GDM1 (cell line): ENCODE data around the gene KATNB1.
"Not testable (repeated sequence)": the region's sequence is repeated elsewhere in the genome, so short reads cannot be mapped to it uniquely, and the experiment has no call there.

Source experiments
- DNase-seq: peaks from one replicate; lab custom pipeline; 2025; lab: John Stamatoyannopoulos, UW

The KATNB1 gene

GRCh38 chr16:57743886-57744641 is 8.5 kb downstream of the KATNB1 start:
- no peak for DNase-seq

DNA sequence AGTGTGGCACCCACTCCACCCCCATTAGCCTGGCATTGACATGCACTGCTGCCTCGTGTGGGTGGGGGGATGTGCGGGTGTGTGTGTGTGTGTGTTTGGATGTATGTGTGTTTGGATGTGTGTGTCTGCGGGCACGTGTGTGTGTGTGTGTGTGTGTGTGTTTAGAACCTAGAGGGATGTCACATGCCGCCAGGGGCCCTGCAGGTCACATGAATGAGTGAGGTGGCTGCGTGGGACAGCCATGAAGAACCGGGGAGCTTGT is 9.0 kb downstream of the KATNB1 start:
- no peak for DNase-seq

DNA sequence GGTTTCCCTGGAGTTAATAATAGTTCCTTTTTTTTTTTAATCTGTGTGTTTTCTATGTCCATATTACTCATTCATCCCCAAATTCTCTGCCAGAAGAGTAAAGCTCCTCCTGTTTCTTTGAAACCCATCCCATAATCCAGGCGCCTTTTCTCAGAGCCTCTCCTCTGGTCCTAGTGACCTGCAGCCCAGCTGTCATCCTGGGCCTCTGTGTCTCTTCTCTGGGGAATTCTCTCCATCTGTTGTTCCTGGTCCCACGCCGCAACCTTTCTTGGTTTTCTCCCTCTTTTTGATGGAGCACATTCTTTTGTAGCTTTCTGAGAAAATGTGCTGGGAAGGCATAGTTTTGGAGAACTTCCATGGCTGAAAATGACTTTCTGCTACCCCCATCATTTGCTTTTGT is 10.2 kb downstream of the KATNB1 start:
- no peak for DNase-seq

DNA sequence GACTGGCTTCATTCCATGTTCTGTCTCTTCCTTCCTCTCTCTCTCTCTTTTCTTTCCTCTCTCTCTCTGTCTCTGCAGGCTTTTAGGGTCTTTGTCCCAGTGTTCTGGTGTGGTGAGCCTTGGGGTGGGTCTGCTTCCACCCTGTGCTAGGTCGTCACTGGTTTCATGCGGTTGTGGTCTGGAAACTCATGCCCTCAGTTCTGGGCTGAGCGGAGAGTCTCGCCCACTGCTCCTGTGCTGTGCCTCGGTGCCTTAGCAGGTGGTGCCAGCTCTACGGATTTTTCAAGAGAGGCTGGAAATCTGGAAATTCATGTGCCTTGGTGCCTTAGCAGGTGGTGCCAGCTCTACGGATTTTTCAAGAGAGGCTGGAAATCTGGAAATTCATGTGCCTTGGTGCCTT is 10.7 kb downstream of the KATNB1 start:
- DNase-seq: not testable (repeated sequence)

GRCh38 chr16:57747091-57747490 is 11.5 kb downstream of the KATNB1 start:
- DNase-seq: no peak

GRCh38 chr16:57747496-57747895 is 11.9 kb downstream of the KATNB1 start:
- no peak for DNase-seq

DNA sequence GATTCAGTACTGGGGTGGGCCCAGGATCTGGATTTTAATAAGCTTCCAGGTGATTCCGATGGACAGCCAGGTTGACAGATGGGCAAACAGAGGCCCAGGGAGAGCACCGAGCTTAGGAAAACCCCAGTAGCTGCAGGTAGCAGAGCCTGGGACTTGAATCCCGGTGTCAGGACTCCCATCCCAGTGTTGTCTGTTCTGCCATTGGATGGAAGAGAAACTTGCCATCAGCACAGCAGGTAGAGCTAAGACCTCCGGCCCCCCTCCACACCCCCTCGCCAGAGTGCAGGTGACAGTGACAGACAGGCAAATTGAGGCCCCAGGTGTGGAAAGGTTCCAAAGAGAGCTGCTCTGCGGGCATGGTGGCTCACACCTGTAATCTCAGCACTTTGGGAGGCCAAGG is 12.4 kb downstream of the KATNB1 start:
- no peak for DNase-seq

DNA sequence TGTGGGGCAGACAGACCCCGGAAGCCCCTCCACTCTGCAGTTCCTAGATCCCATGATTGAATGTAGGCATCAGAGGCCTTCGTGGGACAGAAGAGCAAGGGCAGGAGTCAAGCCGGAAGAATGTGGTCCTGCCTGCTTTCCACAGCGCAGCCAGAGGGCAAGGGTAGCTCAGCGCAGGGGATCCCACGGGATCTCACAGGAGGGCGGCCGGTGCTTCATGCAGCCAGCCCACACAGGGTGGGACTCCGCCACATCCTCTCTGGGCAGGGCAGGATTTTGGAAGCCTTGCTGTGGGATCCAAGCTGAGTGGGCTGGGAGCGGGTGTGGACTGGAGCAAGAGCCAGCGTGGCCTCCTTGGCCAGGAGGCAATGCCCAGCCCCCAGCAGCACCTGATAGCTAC is 13.0 kb downstream of the KATNB1 start:
- no peak for DNase-seq

- no peak for DNase-seq
Observed at GRCh38 chr16:57749101-57749692, 13.6 kb downstream of the KATNB1 start.

DNA sequence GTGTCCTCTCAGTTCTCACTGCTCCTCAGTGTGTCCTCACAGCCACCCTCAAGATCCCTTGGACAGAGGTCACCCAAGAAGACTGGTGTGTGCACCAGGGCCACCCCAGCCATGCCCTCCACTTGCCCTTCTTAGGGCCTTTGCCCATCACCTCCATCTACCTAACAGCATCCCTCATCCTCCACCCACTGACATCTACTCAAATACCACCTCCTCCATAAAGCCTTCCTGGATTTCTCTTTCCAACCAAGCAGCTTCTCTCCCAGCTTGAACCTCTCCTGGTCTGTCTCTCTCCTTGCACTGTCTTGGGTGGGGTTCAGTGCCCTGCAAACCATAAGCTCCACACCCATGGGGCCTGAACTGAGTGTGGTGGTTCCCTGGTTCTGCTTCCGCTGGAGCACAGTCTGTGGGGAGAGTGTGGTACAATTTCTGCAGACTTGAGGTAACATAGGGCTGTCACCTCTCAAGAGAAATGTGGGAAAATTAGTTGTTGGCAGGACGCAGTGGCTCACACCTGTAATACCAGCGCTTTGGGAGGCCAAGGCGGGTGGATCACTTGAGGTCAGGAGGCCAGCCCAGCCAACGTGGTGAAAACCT is 14.4 kb downstream of the KATNB1 start:
- no peak for DNase-seq

DNA sequence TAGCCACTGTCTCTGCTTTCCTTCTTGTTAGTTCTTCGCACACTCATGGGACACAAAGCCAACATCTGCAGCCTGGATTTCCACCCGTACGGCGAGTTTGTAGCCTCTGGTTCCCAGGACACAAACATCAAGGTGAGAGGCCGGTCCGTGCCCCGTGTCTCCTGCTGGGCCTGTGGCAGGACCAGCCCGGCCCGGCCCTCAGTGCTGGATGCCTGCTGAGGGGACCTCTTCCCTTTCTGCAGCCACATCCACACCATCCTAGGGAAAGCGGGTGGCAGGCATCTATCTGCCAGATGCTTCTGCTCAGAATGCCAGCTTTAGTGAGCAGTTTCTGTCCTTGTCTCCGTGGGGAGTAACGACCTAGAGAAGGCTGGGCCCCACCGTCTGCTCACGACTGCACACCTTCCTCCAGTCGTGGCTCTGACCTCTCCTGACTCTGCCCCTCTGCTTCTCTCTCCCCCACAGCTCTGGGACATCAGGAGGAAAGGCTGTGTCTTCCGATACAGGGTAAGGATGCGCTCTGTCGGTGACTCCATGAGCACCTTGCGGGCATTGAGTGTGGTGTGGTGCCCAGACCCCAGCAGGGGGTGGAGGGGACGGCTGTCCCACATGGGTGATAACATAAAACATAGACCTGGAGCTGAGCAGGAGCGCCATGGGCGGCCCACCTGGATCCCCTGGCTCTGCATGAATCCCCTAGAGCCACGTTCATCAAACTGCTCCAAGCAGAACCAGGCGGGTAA is 15.4 kb downstream of the KATNB1 start:
- no peak for DNase-seq

DNA sequence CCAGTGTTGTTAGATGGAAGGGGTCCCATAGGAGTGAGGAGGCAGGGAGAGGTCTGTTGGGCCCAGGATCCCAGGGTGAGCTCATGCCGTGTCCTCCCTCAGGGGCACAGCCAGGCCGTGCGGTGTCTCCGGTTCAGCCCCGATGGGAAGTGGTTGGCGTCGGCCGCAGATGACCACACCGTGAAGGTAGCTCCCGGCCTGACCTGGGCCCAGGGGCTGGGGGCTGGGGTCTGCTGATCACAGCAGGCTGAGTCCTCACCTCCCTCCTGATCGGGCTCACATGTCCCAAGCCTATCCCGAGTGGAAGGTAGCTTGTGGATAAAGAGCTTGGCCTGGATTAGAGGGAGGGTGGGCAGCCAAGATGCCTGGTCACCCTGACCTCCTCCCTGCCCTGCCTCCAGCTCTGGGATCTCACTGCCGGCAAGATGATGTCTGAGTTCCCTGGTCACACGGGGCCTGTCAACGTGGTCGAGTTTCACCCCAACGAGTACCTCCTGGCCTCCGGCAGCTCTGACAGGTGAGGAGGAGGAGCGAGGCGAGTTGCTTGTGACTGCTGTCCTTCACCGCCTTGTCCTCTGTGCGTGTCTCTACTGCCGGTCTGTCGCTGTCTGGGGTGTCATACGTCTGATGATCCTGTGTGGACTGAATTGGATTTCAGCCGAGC is 16.1 kb downstream of the KATNB1 start:
- DNase-seq: no peak

- no peak for DNase-seq
Observed at GRCh38 chr16:57752203-57752580, 16.6 kb downstream of the KATNB1 start.

- DNase-seq: no peak
Observed at GRCh38 chr16:57752581-57753447, 17.2 kb downstream of the KATNB1 start.

GRCh38 chr16:57753448-57754353 is 18.1 kb downstream of the KATNB1 start:
- no peak for DNase-seq

GRCh38 chr16:57754354-57755060 is 18.9 kb downstream of the KATNB1 start:
- no peak for DNase-seq

- DNase-seq: no peak
Observed at GRCh38 chr16:57755061-57755684, 19.6 kb downstream of the KATNB1 start.

GRCh38 chr16:57755726-57756423 is 20.3 kb downstream of the KATNB1 start:
- no peak for DNase-seq
